H9 (cell line): ENCODE data around the gene GPC3. TPM values are rescaled to one million over a fixed set of nuclear protein-coding genes. Genes with fewer than 3 reads are reported as not detected.

ENCODE experiments used
- DNase-seq: peaks from one replicate; pipeline ENCODE4 v3.0.0-alpha.2; 2017
- H2AFZ ChIP-seq: one replicate; pipeline ENCODE4 v1.6.1; 2013; ENCODE audit warnings: mild to moderate bottlenecking, low read length, control low read depth, moderate library complexity
- H2AK5ac ChIP-seq: 2 replicates; pipeline ENCODE4 v1.6.1; 2013; ENCODE audit warnings: low read length, control low read depth, mixed read lengths; ENCODE audit not compliant: insufficient read length
- H2BK120ac ChIP-seq: one replicate; pipeline ENCODE4 v1.6.1; 2013; ENCODE audit warnings: low read depth, mild to moderate bottlenecking, low read length, control low read depth, inconsistent platforms; ENCODE audit not compliant: poor library complexity, severe bottlenecking
- H2BK12ac ChIP-seq: 2 replicates; pipeline ENCODE4 v1.6.1; 2013; ENCODE audit warnings: low read length, control low read depth, mixed read lengths, low read depth; ENCODE audit not compliant: insufficient read length
- H2BK15ac ChIP-seq: 2 replicates; pipeline ENCODE4 v1.6.1; 2013; ENCODE audit warnings: low read depth, low read length, control low read depth
- H2BK20ac ChIP-seq: one replicate; pipeline ENCODE4 v1.6.1; 2013; ENCODE audit warnings: low read depth, mild to moderate bottlenecking, low read length, control low read depth, inconsistent platforms; ENCODE audit not compliant: poor library complexity, severe bottlenecking
- H2BK5ac ChIP-seq: 2 replicates; pipeline ENCODE4 v1.6.1; 2013; ENCODE audit warnings: low read length, control low read depth, mixed read lengths; ENCODE audit not compliant: insufficient read length
- H3K14ac ChIP-seq: 2 replicates; pipeline ENCODE4 v1.6.1; 2013; ENCODE audit warnings: low read length, control low read depth; ENCODE audit not compliant: insufficient read depth
- H3K18ac ChIP-seq: 2 replicates; pipeline ENCODE4 v1.6.1; 2013; ENCODE audit warnings: low read depth, mild to moderate bottlenecking, mixed read lengths, low read length, control low read depth; ENCODE audit not compliant: insufficient read length
- H3K23ac ChIP-seq: 2 replicates; pipeline ENCODE4 v1.6.1; 2013; ENCODE audit warnings: low read length, control low read depth, mixed read lengths, low read depth; ENCODE audit not compliant: insufficient read length
- H3K23me2 ChIP-seq: 2 replicates; pipeline ENCODE4 v1.6.1; 2013; ENCODE audit warnings: low read depth, mild to moderate bottlenecking, mixed read lengths, low read length, control low read depth; ENCODE audit not compliant: insufficient read length, poor library complexity, severe bottlenecking
- H3K27ac ChIP-seq: 2 replicates; pipeline ENCODE4 v1.5.1; 2013; ENCODE audit warnings: low read length, control low read depth, mixed read lengths, low read depth; ENCODE audit not compliant: insufficient read length
- H3K27me3 ChIP-seq: 2 replicates; pipeline ENCODE4 v1.6.1; 2013; ENCODE audit warnings: low read length, control low read depth, inconsistent platforms; ENCODE audit not compliant: insufficient read depth
- H3K4ac ChIP-seq: 2 replicates; pipeline ENCODE4 v1.6.1; 2013; ENCODE audit warnings: low read depth, mild to moderate bottlenecking, control low read depth, inconsistent platforms, low read length, moderate library complexity
- H3K4me1 ChIP-seq: 2 replicates; pipeline ENCODE4 v1.6.1; 2013; ENCODE audit warnings: low read length, control low read depth, inconsistent platforms; ENCODE audit not compliant: insufficient read depth
- H3K4me2 ChIP-seq: 2 replicates; pipeline ENCODE4 v1.6.1; 2013; ENCODE audit warnings: low read length, control low read depth, mixed read lengths; ENCODE audit not compliant: insufficient read length, insufficient read depth
- H3K56ac ChIP-seq: 2 replicates; pipeline ENCODE4 v1.6.1; 2013; ENCODE audit warnings: low read depth, mild to moderate bottlenecking, mixed read lengths, low read length, control low read depth; ENCODE audit not compliant: insufficient read length
- H3K79me1 ChIP-seq: 2 replicates; pipeline ENCODE4 v1.6.1; 2013; ENCODE audit warnings: low read depth, mild to moderate bottlenecking, moderate library complexity, low read length, control low read depth, inconsistent platforms; ENCODE audit not compliant: insufficient read depth, poor library complexity, severe bottlenecking
- H3K79me2 ChIP-seq: 2 replicates; pipeline ENCODE4 v1.6.1; 2013; ENCODE audit warnings: low read length, control low read depth, inconsistent platforms; ENCODE audit not compliant: insufficient read depth
- H3K9ac ChIP-seq: 2 replicates; pipeline ENCODE4 v1.6.1; 2013; ENCODE audit warnings: low read length, control low read depth, mixed read lengths; ENCODE audit not compliant: insufficient read length; ENCODE audit errors: extremely low read depth
- H3K9me3 ChIP-seq: one replicate; pipeline ENCODE4 v1.6.1; 2013; ENCODE audit warnings: low read depth, low read length, inconsistent platforms; ENCODE audit not compliant: control insufficient read depth
- H3T11ph ChIP-seq: one replicate; pipeline ENCODE4 v1.6.1; 2013; ENCODE audit warnings: mild to moderate bottlenecking, low read length, control low read depth, inconsistent platforms
- H4K20me1 ChIP-seq: one replicate; pipeline ENCODE4 v1.6.1; 2013; ENCODE audit not compliant: control insufficient read depth, insufficient read length, insufficient read depth
- H4K5ac ChIP-seq: 2 replicates; pipeline ENCODE4 v1.6.1; 2013; ENCODE audit warnings: low read depth, mild to moderate bottlenecking, mixed read lengths, low read length, control low read depth; ENCODE audit not compliant: insufficient read length
- H4K8ac ChIP-seq: replicated peaks from 2 replicates; pipeline ENCODE4 v1.6.1; 2013; ENCODE audit warnings: low read length, control low read depth, mixed read lengths, low read depth; ENCODE audit not compliant: insufficient read length
- H4K91ac ChIP-seq: 2 replicates; pipeline ENCODE4 v1.6.1; 2013; ENCODE audit warnings: low read depth, mild to moderate bottlenecking, moderate library complexity, mixed read lengths, low read length, control low read depth; ENCODE audit not compliant: insufficient read length
- H3K27ac Mint-ChIP-seq, 3 experiments: 2 replicates in 2 of 3; 3 replicates in 1 of 3; pipeline ENCODE4 v1.8.0; 2020 to 2021; ENCODE audit warnings: mixed read lengths in 3 of 3, mild to moderate bottlenecking in 1 of 3, moderate library complexity in 1 of 3
- H3K27me3 Mint-ChIP-seq: 2 replicates; pipeline ENCODE4 v1.8.0; 2021; ENCODE audit warnings: low read depth, mild to moderate bottlenecking, moderate library complexity, mixed read lengths
- H3K36me3 Mint-ChIP-seq, 3 experiments: 2 replicates in 2 of 3; 3 replicates in 1 of 3; pipeline ENCODE4 v1.8.0; 2020 to 2021; ENCODE audit warnings: low read depth in 3 of 3, mixed read lengths in 3 of 3; ENCODE audit not compliant: insufficient read depth in 1 of 3
- H3K4me1 Mint-ChIP-seq, 2 experiments: 2 replicates each; pipeline ENCODE4 v1.8.0; 2020; ENCODE audit warnings: mixed read lengths in 2 of 2
- H3K4me3 Mint-ChIP-seq, 2 experiments: 2 replicates in 1 of 2; 3 replicates in 1 of 2; pipeline ENCODE4 v1.8.0; 2020 to 2021; ENCODE audit warnings: mild to moderate bottlenecking in 2 of 2, mixed read lengths in 2 of 2, moderate library complexity in 1 of 2
- H3K9me3 Mint-ChIP-seq, 2 experiments: 2 replicates in 1 of 2; 3 replicates in 1 of 2; pipeline ENCODE4 v1.8.0; 2020; ENCODE audit warnings: mild to moderate bottlenecking in 2 of 2, mixed read lengths in 2 of 2, moderate library complexity in 1 of 2
- CTCF ChIP-seq: fragments of 200-600 bp; sonication (generic); conservative IDR thresholded peaks from 3 replicates; pipeline ENCODE4 v1.8.0; 2021; ENCODE audit warnings: antibody characterized with exemption, mild to moderate bottlenecking
- WGBS: extraction: QIAGEN DNeasy Blood & Tissue Kit; methylation state at CpG from one replicate; pipeline ENCODE4 v1.1.7; 2013; ENCODE audit warnings: missing lambda C conversion rate, low lambda C conversion rate, mixed read lengths; ENCODE audit not compliant: insufficient read length; ENCODE audit errors: extremely low coverage; 5-methylcytosine and 5-hydroxymethylcytosine counted together
- total RNA-seq: library from RNA; stranded (reverse); gene quantifications from 2 replicates; pipeline ENCODE4 v1.2.1, GENCODE V29; 2021

The GPC3 gene
- total RNA-seq, 1 experiment from 2014 or later = 108 TPM

- no peak overlapping the region for H3K4me3 Mint-ChIP-seq
- Histone ChIP-seq H3T11ph (no peak overlapping the region), H2BK5ac (no peak overlapping the region), H3K56ac (no peak overlapping the region), H3K9ac (no peak overlapping the region), H3K27ac (no peak overlapping the region), H2AK5ac (no peak overlapping the region), H2BK120ac (no peak overlapping the region), H3K23ac (no peak overlapping the region), H2AFZ (no peak overlapping the region), H2BK12ac (no peak overlapping the region), H3K27me3 (no peaks in the 10 kb centered on the region), H4K91ac (no peak overlapping the region), H3K4me1 (no peaks in the 10 kb centered on the region), H3K23me2 (no peaks in the 10 kb centered on the region), H3K79me2 (no peaks in the 10 kb centered on the region), H4K8ac (no peak overlapping the region), H3K9me3 (no peaks in the 10 kb centered on the region), H3K14ac (no peak overlapping the region), H3K18ac (no peak overlapping the region), H3K4ac (no peak overlapping the region), H2BK15ac (no peak overlapping the region), H2BK20ac (no peak overlapping the region), H4K20me1 (no peaks in the 10 kb centered on the region), H4K5ac (no peak overlapping the region), H3K79me1 (no peaks in the 10 kb centered on the region), H3K4me2 (no peak overlapping the region)
- no CpG with 5 or more reads among the region's 2 CpGs for WGBS
- H3K36me3 Mint-ChIP-seq = peaks cover 2 to 20% (median 6%) of the 10 kb centered on the region in 3 experiments
- DNase-seq = no peak
- TF ChIP-seq CTCF = 0 out of 3 replicates have a peak, but pooled peaks have one; percentile 17
- no peaks in the 10 kb centered on the region for H3K27me3 Mint-ChIP-seq
- H3K9me3 Mint-ChIP-seq = peaks cover 5 to 6% of the 10 kb centered on the region in 2 experiments; a peak in 4 of 5 replicates
- peaks cover 7 to 10% of the 10 kb centered on the region in 2 experiments for H3K4me1 Mint-ChIP-seq
- peak overlapping the region in 1 of 3 experiments; percentile 95; a peak in 1 of 7 replicates for H3K27ac Mint-ChIP-seq
These were observed 26.3 kb downstream of the GPC3 start for GRCh38 chrX:133958997-133959688.
